MM.1S (cell line): ENCODE data around the gene NBDY.
"Not testable (repeated sequence)": the region's sequence is repeated elsewhere in the genome, so short reads cannot be mapped to it uniquely, and the experiment has no call there.

ENCODE experiments used
- DNase-seq: peaks from one replicate; pipeline ENCODE4 v3.0.0-alpha.2; 2015
- H2AFZ ChIP-seq: fragments of 300-600 bp; sonication (generic); 2 replicates; pipeline ENCODE4 v1.6.0; 2016; ENCODE audit warnings: antibody characterized with exemption, low read length
- H3F3A ChIP-seq: fragments of 300-600 bp; sonication (generic); 2 replicates; pipeline ENCODE4 v1.6.1; 2016; ENCODE audit warnings: mild to moderate bottlenecking, antibody characterized with exemption, low read length, moderate library complexity, mixed read lengths; ENCODE audit not compliant: insufficient read depth
- H3K27ac ChIP-seq: fragments of 300-600 bp; sonication (generic); 2 replicates; pipeline ENCODE4 v1.5.1; 2016; ENCODE audit warnings: mild to moderate bottlenecking, low read length
- H3K27me3 ChIP-seq: fragments of 300-600 bp; sonication (generic); replicated peaks from 2 replicates; pipeline ENCODE4 v1.6.0; 2016; ENCODE audit warnings: low read length; ENCODE audit not compliant: insufficient read depth
- H3K36me3 ChIP-seq: fragments of 300-600 bp; sonication (generic); replicated peaks from 2 replicates; pipeline ENCODE4 v1.6.1; 2016; ENCODE audit warnings: mild to moderate bottlenecking, low read length, mixed read lengths; ENCODE audit not compliant: insufficient read depth
- H3K4me1 ChIP-seq: fragments of 300-600 bp; sonication (generic); 2 replicates; pipeline ENCODE4 v1.6.1; 2016; ENCODE audit warnings: low read length, mixed read lengths
- H3K4me2 ChIP-seq: fragments of 300-600 bp; sonication (generic); 2 replicates; pipeline ENCODE4 v1.6.0; 2016; ENCODE audit warnings: low read depth, low read length
- H3K4me3 ChIP-seq: fragments of 300-600 bp; sonication (generic); 2 replicates; pipeline ENCODE4 v1.5.1; 2016; ENCODE audit warnings: low read length, mixed read lengths
- H3K79me2 ChIP-seq: fragments of 300-600 bp; sonication (generic); 2 replicates; pipeline ENCODE4 v1.6.1; 2016; ENCODE audit warnings: mixed run types, low read length, mixed read lengths
- H3K9ac ChIP-seq: fragments of 300-600 bp; sonication (generic); 2 replicates; pipeline ENCODE4 v1.6.1; 2016; ENCODE audit warnings: low read length, mixed read lengths
- H3K9me2 ChIP-seq: fragments of 300-600 bp; sonication (generic); replicated peaks from 2 replicates; pipeline ENCODE4 v1.6.1; 2016; ENCODE audit warnings: mild to moderate bottlenecking, low read length, mixed read lengths; ENCODE audit not compliant: insufficient read depth
- H3K9me3 ChIP-seq: fragments of 300-600 bp; sonication (generic); replicated peaks from 2 replicates; pipeline ENCODE4 v1.6.1; 2016; ENCODE audit warnings: mild to moderate bottlenecking, low read length, mixed read lengths; ENCODE audit not compliant: insufficient read depth
- H4K20me1 ChIP-seq: fragments of 300-600 bp; sonication (generic); 2 replicates; pipeline ENCODE4 v1.6.1; 2016; ENCODE audit warnings: mild to moderate bottlenecking, low read length, moderate library complexity, mixed read lengths; ENCODE audit not compliant: insufficient read depth
- EZH2 ChIP-seq: fragments of 300-600 bp; sonication (generic); optimal IDR thresholded peaks from 2 replicates; pipeline ENCODE3; 2017; ENCODE audit warnings: low read depth, mild to moderate bottlenecking, antibody characterized with exemption, low read length, mixed read lengths
- EZH2phosphoT487 ChIP-seq: fragments of 300-600 bp; sonication (generic); IDR thresholded peaks from 2 replicates; pipeline ENCODE4 v1.6.1; 2018; ENCODE audit warnings: antibody characterized with exemption, low read length
- TF ChIP-seq, protein P1 (sequence below): fragments of 300-600 bp; sonication (generic); IDR thresholded peaks from 2 replicates; pipeline ENCODE4 v1.5.1; 2016; ENCODE audit warnings: antibody characterized with exemption, low read length, mixed read lengths

Gene NBDY

GRCh38 chrX:56729152-56729850 lies at the start of gene NBDY:
Gene NBDY (plus strand): TSS chrX:56729243. CDS start chrX:56729354, 111 bp downstream.
- peak within 1 kb of the TSS; percentile 64 for H3K4me3 ChIP-seq
- H3K9me2 ChIP-seq = no peaks in the 10 kb centered on the region
- H3K79me2 ChIP-seq = peaks cover 22% of the 10 kb centered on the region
- peak; percentile 19 for DNase-seq
- no peaks in the 10 kb centered on the region for H3K36me3 ChIP-seq
- H3F3A ChIP-seq = 0 out of 2 replicates have a peak, but pooled peaks cover 4% of the 10 kb centered on the region
- peak within 1 kb of the TSS; percentile 49 for H3K4me2 ChIP-seq
- H2AFZ ChIP-seq = peak within 1 kb of the TSS; percentile 65
- TF ChIP-seq, protein P1, sequence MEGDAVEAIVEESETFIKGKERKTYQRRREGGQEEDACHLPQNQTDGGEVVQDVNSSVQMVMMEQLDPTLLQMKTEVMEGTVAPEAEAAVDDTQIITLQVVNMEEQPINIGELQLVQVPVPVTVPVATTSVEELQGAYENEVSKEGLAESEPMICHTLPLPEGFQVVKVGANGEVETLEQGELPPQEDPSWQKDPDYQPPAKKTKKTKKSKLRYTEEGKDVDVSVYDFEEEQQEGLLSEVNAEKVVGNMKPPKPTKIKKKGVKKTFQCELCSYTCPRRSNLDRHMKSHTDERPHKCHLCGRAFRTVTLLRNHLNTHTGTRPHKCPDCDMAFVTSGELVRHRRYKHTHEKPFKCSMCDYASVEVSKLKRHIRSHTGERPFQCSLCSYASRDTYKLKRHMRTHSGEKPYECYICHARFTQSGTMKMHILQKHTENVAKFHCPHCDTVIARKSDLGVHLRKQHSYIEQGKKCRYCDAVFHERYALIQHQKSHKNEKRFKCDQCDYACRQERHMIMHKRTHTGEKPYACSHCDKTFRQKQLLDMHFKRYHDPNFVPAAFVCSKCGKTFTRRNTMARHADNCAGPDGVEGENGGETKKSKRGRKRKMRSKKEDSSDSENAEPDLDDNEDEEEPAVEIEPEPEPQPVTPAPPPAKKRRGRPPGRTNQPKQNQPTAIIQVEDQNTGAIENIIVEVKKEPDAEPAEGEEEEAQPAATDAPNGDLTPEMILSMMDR = no peak
- no peak for TF ChIP-seq EZH2phosphoT487
- TF ChIP-seq EZH2 = no peak
- peak within 1 kb of the TSS; percentile 60; the same call in 1 of the 2 replicates for H3K9ac ChIP-seq
- H3K4me1 ChIP-seq = 0 out of 2 replicates have a peak, but pooled peaks cover 6% of the 10 kb centered on the region
- peak within 1 kb of the TSS; percentile 56; the same call in 1 of the 2 replicates for H3K27ac ChIP-seq
- H3K9me3 ChIP-seq = no peaks in the 10 kb centered on the region
- H4K20me1 ChIP-seq = no peaks in the 10 kb centered on the region
- H3K27me3 ChIP-seq = no peaks in the 10 kb centered on the region

DNA sequence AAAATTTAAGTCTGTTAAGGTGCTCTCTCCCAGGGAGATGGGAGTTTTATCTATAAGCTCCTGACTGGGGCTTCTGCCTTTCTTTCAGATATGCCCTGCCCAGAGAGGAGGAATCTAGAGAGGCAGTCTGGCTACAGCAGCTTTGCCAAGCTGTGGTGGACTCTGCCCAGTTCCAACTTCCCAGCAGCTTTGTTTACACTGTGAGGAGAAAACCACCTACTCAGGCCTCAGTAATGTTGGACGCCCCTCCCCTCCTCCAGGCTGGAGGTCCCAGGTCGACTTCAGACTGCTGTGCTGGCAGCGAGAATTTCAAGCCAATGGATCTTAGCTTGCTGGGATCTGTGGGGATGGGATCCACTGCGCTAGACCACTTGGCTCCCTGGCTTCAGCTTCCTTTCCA lies 24.5 kb upstream of the NBDY start:
- not testable (repeated sequence) for DNase-seq, H2AFZ ChIP-seq, H3K4me1 ChIP-seq, H3K9me2 ChIP-seq, H3F3A ChIP-seq, H4K20me1 ChIP-seq, H3K79me2 ChIP-seq, H3K27me3 ChIP-seq, H3K9me3 ChIP-seq, H3K4me3 ChIP-seq, H3K36me3 ChIP-seq, H3K27ac ChIP-seq, H3K4me2 ChIP-seq, H3K9ac ChIP-seq

DNA sequence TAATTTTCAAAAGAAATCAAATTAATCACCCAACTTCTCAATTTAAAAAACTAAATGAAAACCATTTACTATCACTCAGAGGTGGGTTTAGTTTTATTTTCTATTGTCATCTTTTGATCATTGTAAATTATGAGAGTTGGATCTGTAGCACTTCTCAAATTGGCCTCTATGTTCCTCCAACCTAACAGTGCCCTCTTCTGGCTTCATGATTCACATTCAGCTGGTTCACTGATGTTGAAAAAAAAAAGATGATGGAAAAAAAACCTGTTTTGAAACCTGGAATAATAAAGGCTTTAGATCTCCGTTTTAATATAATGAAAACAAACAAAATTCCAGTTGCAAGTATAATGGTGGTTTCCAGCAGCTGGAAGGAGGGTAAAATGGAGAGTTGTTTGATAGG lies 2.4 kb upstream of the NBDY start:
- Histone ChIP-seq H3K4me1 (0 out of 2 replicates have a peak, but pooled peaks cover 6% of the 10 kb centered on the region), H3K27me3 (no peaks in the 10 kb centered on the region), H3F3A (0 out of 2 replicates have a peak, but pooled peaks cover 4% of the 10 kb centered on the region), H3K9me3 (no peaks in the 10 kb centered on the region), H4K20me1 (no peaks in the 10 kb centered on the region), H3K27ac (no peak overlapping the region), H2AFZ (no peak overlapping the region), H3K9ac (no peak overlapping the region), H3K9me2 (no peaks in the 10 kb centered on the region), H3K4me3 (no peak overlapping the region), H3K36me3 (no peaks in the 10 kb centered on the region), H3K79me2 (peaks cover 14% of the 10 kb centered on the region), H3K4me2 (no peak overlapping the region)
- DNase-seq = peak; percentile 49
- no peak for TF ChIP-seq EZH2
- TF ChIP-seq, protein P1 = peak; percentile 65

DNA sequence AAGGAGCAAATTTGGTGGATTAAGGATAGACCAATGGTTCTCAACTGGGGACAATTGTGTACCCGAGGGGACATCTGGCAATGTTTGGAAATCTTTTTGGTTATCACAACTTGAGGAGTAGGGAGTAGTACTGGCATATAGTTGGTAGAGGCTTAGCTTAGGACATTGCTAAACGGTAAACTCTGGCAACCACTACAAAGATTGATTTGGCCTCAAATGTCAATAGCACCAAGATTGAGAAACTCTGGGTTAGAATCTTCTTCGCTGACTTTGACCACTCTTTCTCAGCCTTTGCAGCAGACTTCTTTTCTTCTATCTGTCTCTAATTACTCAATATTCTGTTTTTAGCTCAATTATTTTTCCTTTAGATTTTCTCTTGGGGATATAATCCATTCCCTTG lies 1.5 kb upstream of the NBDY start:
- H3K27me3 ChIP-seq = no peaks in the 10 kb centered on the region

More for the DNA sequence above, 1.5 kb upstream of the NBDY start:
- H3K4me1 ChIP-seq = 0 out of 2 replicates have a peak, but pooled peaks cover 6% of the 10 kb centered on the region
- TF ChIP-seq EZH2 (no peak), EZH2phosphoT487 (no peak)
- TF ChIP-seq, protein P1 = no peak
- 0 out of 2 replicates have a peak, but pooled peaks cover 4% of the 10 kb centered on the region for H3F3A ChIP-seq
- no peaks in the 10 kb centered on the region for H3K9me2 ChIP-seq
- no peak overlapping the region for H3K4me2 ChIP-seq
- H3K79me2 ChIP-seq = peaks cover 19% of the 10 kb centered on the region
- H3K36me3 ChIP-seq = no peaks in the 10 kb centered on the region
- no peaks in the 10 kb centered on the region for H4K20me1 ChIP-seq
- H2AFZ ChIP-seq = peak overlapping the region; percentile 65; the same call in 1 of the 2 replicates
- no peak for DNase-seq
- no peaks in the 10 kb centered on the region for H3K9me3 ChIP-seq
- H3K27ac ChIP-seq = no peak overlapping the region
- H3K9ac ChIP-seq = no peak overlapping the region
- H3K4me3 ChIP-seq = no peak overlapping the region
